IMR-90 (cell line): Measurements from ENCODE around the gene AADAC. TPM values are rescaled to one million over a fixed set of nuclear protein-coding genes. Genes with fewer than 3 reads are reported as not detected.

Experiments
- ATAC-seq: fragments of 200-7000 bp; cut with Tn5 transposase; 2 replicates; pipeline ENCODE4 v1.9.1; 2020; ENCODE audit warnings: low read depth, mild to moderate bottlenecking, moderate library complexity
- BruUV-seq: library from RNA; stranded (reverse); fragments of 400-500 nt; replicated peaks from 2 replicates; lab custom pipeline; 2021; lab: Mats Ljungman, UMichigan
- CTCF ChIA-PET: fragments of 300-600 bp; formaldehyde crosslinking; extraction: SDS; loops from one replicate; lab custom pipeline; 2021; ENCODE audit warnings: antibody characterized with exemption; lab: Yijun Ruan, JAX
- POLR2A ChIA-PET: fragments of 300-600 bp; sonication (Branson Sonifier 250); formaldehyde crosslinking; loops from one replicate; lab custom pipeline; 2022; ENCODE audit warnings: antibody characterized with exemption; ENCODE audit not compliant: unreplicated experiment; lab: Charles Lee
- DNase-seq: peaks from one replicate; pipeline ENCODE4 v3.0.0; 2013
- H2AFZ ChIP-seq: replicated peaks from 2 replicates; pipeline ENCODE3; 2013; ENCODE audit warnings: low read length, mild to moderate bottlenecking; ENCODE audit not compliant: poor library complexity
- H2AK5ac ChIP-seq: 2 replicates; pipeline ENCODE4 v1.6.1; 2013; ENCODE audit warnings: low read depth, low read length, inconsistent platforms
- H2AK9ac ChIP-seq: replicated peaks from 2 replicates; pipeline ENCODE3; 2013; ENCODE audit warnings: mild to moderate bottlenecking, low read depth, low read length, moderate library complexity; ENCODE audit not compliant: poor library complexity
- H2BK120ac ChIP-seq: 2 replicates; pipeline ENCODE4 v1.6.1; 2013; ENCODE audit warnings: low read depth, low read length, inconsistent platforms
- H2BK15ac ChIP-seq: 3 replicates; pipeline ENCODE4 v1.6.1; 2013; ENCODE audit warnings: low read depth, low read length, inconsistent platforms
- H2BK20ac ChIP-seq: 2 replicates; pipeline ENCODE4 v1.6.1; 2013; ENCODE audit warnings: low read depth, mild to moderate bottlenecking, inconsistent platforms, low read length, moderate library complexity
- H2BK5ac ChIP-seq: 2 replicates; pipeline ENCODE4 v1.6.1; 2013; ENCODE audit warnings: mild to moderate bottlenecking, low read depth, low read length, inconsistent platforms; ENCODE audit not compliant: poor library complexity, severe bottlenecking
- H3K14ac ChIP-seq: replicated peaks from 2 replicates; pipeline ENCODE4 v1.6.1; 2013; ENCODE audit warnings: low read depth, low read length, inconsistent platforms
- H3K18ac ChIP-seq: 2 replicates; pipeline ENCODE4 v1.6.1; 2013; ENCODE audit warnings: low read depth, low read length, control low read depth
- H3K23ac ChIP-seq: 2 replicates; pipeline ENCODE4 v1.6.1; 2013; ENCODE audit warnings: low read depth, low read length, inconsistent platforms
- H3K27ac ChIP-seq: 2 replicates; pipeline ENCODE4 v1.5.1; 2013; ENCODE audit warnings: mild to moderate bottlenecking, control low read depth, low read length; ENCODE audit not compliant: insufficient read depth
- H3K27me3 ChIP-seq: 2 replicates; pipeline ENCODE4 v1.6.1; 2013; ENCODE audit warnings: low read length; ENCODE audit not compliant: control insufficient read depth, insufficient read depth
- H3K36me3 ChIP-seq: 2 replicates; pipeline ENCODE4 v1.6.1; 2013; ENCODE audit warnings: low read length, mixed read lengths; ENCODE audit not compliant: control insufficient read depth, insufficient read depth
- H3K4ac ChIP-seq: 2 replicates; pipeline ENCODE4 v1.6.1; 2013; ENCODE audit warnings: low read depth, low read length, inconsistent platforms
- H3K4me1 ChIP-seq: 2 replicates; pipeline ENCODE4 v1.6.1; 2013; ENCODE audit warnings: low read length, mixed read lengths; ENCODE audit not compliant: control insufficient read depth, insufficient read depth
- H3K4me2 ChIP-seq: 2 replicates; pipeline ENCODE4 v1.6.1; 2013; ENCODE audit warnings: low read depth, mild to moderate bottlenecking, control low read depth, low read length, moderate library complexity
- H3K4me3 ChIP-seq: 2 replicates; pipeline ENCODE4 v1.5.1; 2013; ENCODE audit warnings: low read depth, mild to moderate bottlenecking, control low read depth, low read length, moderate library complexity; ENCODE audit not compliant: insufficient read depth
- H3K56ac ChIP-seq: 2 replicates; pipeline ENCODE4 v1.6.1; 2013; ENCODE audit warnings: low read length, inconsistent platforms; ENCODE audit not compliant: insufficient read depth; ENCODE audit errors: extremely low read depth
- H3K79me1 ChIP-seq, 2 experiments: 2 replicates each; pipeline ENCODE4 v1.6.1; 2013; ENCODE audit warnings: low read length in 2 of 2, inconsistent platforms in 1 of 2, low read depth in 1 of 2
- H3K9ac ChIP-seq: 2 replicates; pipeline ENCODE4 v1.6.1; 2013; ENCODE audit warnings: low read depth, low read length, control low read depth
- H3K9me1 ChIP-seq: 2 replicates; pipeline ENCODE4 v1.6.1; 2013; ENCODE audit warnings: low read length, inconsistent platforms; ENCODE audit not compliant: insufficient read depth
- H3K9me3 ChIP-seq: 2 replicates; pipeline ENCODE4 v1.6.1; 2013; ENCODE audit warnings: low read length; ENCODE audit not compliant: control insufficient read depth, insufficient read depth
- H4K20me1 ChIP-seq: 2 replicates; pipeline ENCODE4 v1.6.1; 2013; ENCODE audit warnings: low read length, inconsistent platforms; ENCODE audit not compliant: insufficient read depth
- H4K5ac ChIP-seq: 2 replicates; pipeline ENCODE4 v1.6.1; 2013; ENCODE audit warnings: mild to moderate bottlenecking, low read depth, low read length, control low read depth
- H4K8ac ChIP-seq, 2 experiments: 2 replicates each; pipeline ENCODE4 v1.6.1; 2013; ENCODE audit warnings: low read depth in 2 of 2, low read length in 2 of 2, control low read depth in 1 of 2, inconsistent platforms in 1 of 2
- H4K91ac ChIP-seq: 2 replicates; pipeline ENCODE4 v1.6.1; 2013; ENCODE audit warnings: low read depth, low read length, inconsistent platforms; ENCODE audit not compliant: insufficient read depth
- BHLHE40 ChIP-seq: fragments of 150-350 bp; IDR thresholded peaks from 2 replicates; pipeline ENCODE4 v1.6.1; 2016; ENCODE audit warnings: mild to moderate bottlenecking, low read depth, low read length
- CEBPB ChIP-seq: IDR thresholded peaks from 2 replicates; pipeline ENCODE4 v1.6.1; 2012; ENCODE audit warnings: low read depth, low read length, improper control_type of control experiment
- CHD1 ChIP-seq: IDR thresholded peaks from 2 replicates; pipeline ENCODE4 v1.6.1; 2012; ENCODE audit warnings: low read depth, low read length, improper control_type of control experiment
- FOS ChIP-seq: fragments of 150-350 bp; IDR thresholded peaks from 2 replicates; pipeline ENCODE4 v1.6.1; 2016; ENCODE audit warnings: low read depth, low read length
- MAFK ChIP-seq: IDR thresholded peaks from 2 replicates; pipeline ENCODE4 v1.6.1; 2012; ENCODE audit warnings: low read depth, low read length, improper control_type of control experiment
- MAZ ChIP-seq: IDR thresholded peaks from 2 replicates; pipeline ENCODE4 v1.6.1; 2012; ENCODE audit warnings: low read depth, mild to moderate bottlenecking, low read length, improper control_type of control experiment, moderate library complexity, borderline replicate concordance
- NFE2L2 ChIP-seq: fragments of 150-350 bp; IDR thresholded peaks from 2 replicates; pipeline ENCODE4 v1.6.1; 2016; ENCODE audit warnings: low read depth, mild to moderate bottlenecking, low read length
- POLR2A ChIP-seq: IDR thresholded peaks from 2 replicates; pipeline ENCODE4 v1.6.1; 2012; ENCODE audit warnings: mild to moderate bottlenecking, low read depth, low read length
- RAD21 ChIP-seq: IDR thresholded peaks from 2 replicates; pipeline ENCODE4 v1.6.1; 2012; ENCODE audit warnings: low read length, improper control_type of control experiment
- RCOR1 ChIP-seq: IDR thresholded peaks from 2 replicates; pipeline ENCODE4 v1.6.1; 2012; ENCODE audit warnings: mild to moderate bottlenecking, low read length, improper control_type of control experiment; ENCODE audit not compliant: insufficient replicate concordance
- RFX5 ChIP-seq: IDR thresholded peaks from 2 replicates; pipeline ENCODE4 v1.8.0; 2012; ENCODE audit warnings: low read depth, mild to moderate bottlenecking, low read length, moderate library complexity
- SMC3 ChIP-seq: fragments of 150-350 bp; IDR thresholded peaks from 2 replicates; pipeline ENCODE4 v1.6.1; 2016; ENCODE audit warnings: low read depth, mild to moderate bottlenecking, antibody characterized with exemption, low read length, moderate library complexity
- WGBS, 2 experiments: methylation state at CpG; one replicate each; pipeline versions ENCODE4 v1.1.5 to v1.1.7; 2013; ENCODE audit warnings: missing lambda C conversion rate in 2 of 2; ENCODE audit not compliant: insufficient read length in 1 of 2; ENCODE audit errors: extremely low coverage in 2 of 2; 5-methylcytosine and 5-hydroxymethylcytosine counted together
- dilution Hi-C: fragments of 300-500 bp; cut with HindIII; formaldehyde crosslinking; loops from one replicate; pipeline ENCODE4 v1.14.3; 2018; ENCODE audit warnings: low sequenced_read_pairs; ENCODE audit not compliant: unreplicated experiment
- in situ Hi-C: fragments of 300-500 bp; cut with MboI; formaldehyde crosslinking; loops from 3 replicates; pipeline ENCODE4 v1.14.3; 2019; ENCODE audit warnings: low sequenced_read_pairs, inconsistent platforms, mixed read lengths
- intact Hi-C: fragments of 100-400 bp; cut with micrococcal nuclease; formaldehyde crosslinking; loops from 2 replicates; pipeline ENCODE4 v1.10.0; 2022
- polyA plus RNA-seq, 3 experiments: library from polyadenylated mRNA; depleted of rRNA; stranded (reverse); fragments of >200 nt; gene quantifications; 2 replicates each; pipeline ENCODE4 v1.2.3, GENCODE V29; 2012; ENCODE audit warnings: low replicate concordance in 1 of 3
- total RNA-seq: library from RNA; depleted of rRNA; stranded (reverse); fragments of >200 nt; gene quantifications from 2 replicates; pipeline ENCODE4 v1.2.3, GENCODE V29; 2012
- TF ChIP-seq, protein P1 (sequence below): fragments of 150-350 bp; IDR thresholded peaks from 2 replicates; pipeline ENCODE4 v1.6.1; 2016; ENCODE audit warnings: low read depth, mild to moderate bottlenecking, low read length, moderate library complexity, borderline replicate concordance
- TF ChIP-seq, protein P2 (sequence below): conservative IDR thresholded peaks from 2 replicates; pipeline ENCODE4 v1.5.1; 2012; ENCODE audit warnings: mild to moderate bottlenecking, low read depth, low read length, improper control_type of control experiment
- TF ChIP-seq, protein P3 (sequence below): fragments of 150-350 bp; IDR thresholded peaks from 2 replicates; pipeline ENCODE4 v1.6.1; 2017; ENCODE audit warnings: mild to moderate bottlenecking, antibody characterized with exemption, low read length, low read depth

The AADAC gene
- total and polyA plus RNA-seq, 2 of the 4 experiments (the other 2 are of a cell fraction) = not detected

- ChIA-PET CTCF (interaction anchor here (0.7 kb wide), 2 partner anchors 49 to 566 kb away, joined by 3 read pairs; no protein-coding TSS in a partner anchor), POLR2A (no interaction called here)
- Histone ChIP-seq H4K20me1 (no peaks in the 10 kb centered on the region), H3K9me1 (no peaks in the 10 kb centered on the region), H2AFZ (no peak overlapping the region), H3K79me1 (no peaks in the 10 kb centered on the region), H2AK9ac (no peak overlapping the region), H4K91ac (no peak overlapping the region), H3K18ac (no peak overlapping the region), H2BK15ac (no peak overlapping the region), H2BK20ac (no peak overlapping the region), H4K5ac (no peak overlapping the region), H2AK5ac (no peak overlapping the region), H3K4me2 (no peak overlapping the region), H3K56ac (no peak overlapping the region), H3K23ac (no peak overlapping the region), H2BK5ac (no peak overlapping the region), H3K9ac (no peak overlapping the region), H3K27me3 (no peaks in the 10 kb centered on the region), H3K4me3 (no peak overlapping the region), H3K36me3 (no peaks in the 10 kb centered on the region), H3K14ac (no peak overlapping the region), H3K9me3 (no peaks in the 10 kb centered on the region), H3K4ac (no peak overlapping the region), H3K4me1 (no peaks in the 10 kb centered on the region), H3K27ac (no peak overlapping the region), H4K8ac (no peak overlapping the region), H2BK120ac (no peak overlapping the region)
- in situ Hi-C loops = no loop called here
- dilution Hi-C loops = no loop called here
- 100% methylated on average over 1 of the region's 4 CpGs; no CpG with 5 or more reads in 1 of the 2 experiments for WGBS, 2 experiments
- TF ChIP-seq, protein P1, sequence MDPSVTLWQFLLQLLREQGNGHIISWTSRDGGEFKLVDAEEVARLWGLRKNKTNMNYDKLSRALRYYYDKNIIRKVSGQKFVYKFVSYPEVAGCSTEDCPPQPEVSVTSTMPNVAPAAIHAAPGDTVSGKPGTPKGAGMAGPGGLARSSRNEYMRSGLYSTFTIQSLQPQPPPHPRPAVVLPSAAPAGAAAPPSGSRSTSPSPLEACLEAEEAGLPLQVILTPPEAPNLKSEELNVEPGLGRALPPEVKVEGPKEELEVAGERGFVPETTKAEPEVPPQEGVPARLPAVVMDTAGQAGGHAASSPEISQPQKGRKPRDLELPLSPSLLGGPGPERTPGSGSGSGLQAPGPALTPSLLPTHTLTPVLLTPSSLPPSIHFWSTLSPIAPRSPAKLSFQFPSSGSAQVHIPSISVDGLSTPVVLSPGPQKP = no peak
- TF ChIP-seq BHLHE40 = no peak
- TF ChIP-seq SMC3 = no peak
- no peak for TF ChIP-seq NFE2L2
- no peak for TF ChIP-seq CEBPB
- TF ChIP-seq FOS = no peak
- no peak for TF ChIP-seq RAD21
- TF ChIP-seq, protein P2, sequence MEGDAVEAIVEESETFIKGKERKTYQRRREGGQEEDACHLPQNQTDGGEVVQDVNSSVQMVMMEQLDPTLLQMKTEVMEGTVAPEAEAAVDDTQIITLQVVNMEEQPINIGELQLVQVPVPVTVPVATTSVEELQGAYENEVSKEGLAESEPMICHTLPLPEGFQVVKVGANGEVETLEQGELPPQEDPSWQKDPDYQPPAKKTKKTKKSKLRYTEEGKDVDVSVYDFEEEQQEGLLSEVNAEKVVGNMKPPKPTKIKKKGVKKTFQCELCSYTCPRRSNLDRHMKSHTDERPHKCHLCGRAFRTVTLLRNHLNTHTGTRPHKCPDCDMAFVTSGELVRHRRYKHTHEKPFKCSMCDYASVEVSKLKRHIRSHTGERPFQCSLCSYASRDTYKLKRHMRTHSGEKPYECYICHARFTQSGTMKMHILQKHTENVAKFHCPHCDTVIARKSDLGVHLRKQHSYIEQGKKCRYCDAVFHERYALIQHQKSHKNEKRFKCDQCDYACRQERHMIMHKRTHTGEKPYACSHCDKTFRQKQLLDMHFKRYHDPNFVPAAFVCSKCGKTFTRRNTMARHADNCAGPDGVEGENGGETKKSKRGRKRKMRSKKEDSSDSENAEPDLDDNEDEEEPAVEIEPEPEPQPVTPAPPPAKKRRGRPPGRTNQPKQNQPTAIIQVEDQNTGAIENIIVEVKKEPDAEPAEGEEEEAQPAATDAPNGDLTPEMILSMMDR = no peak
- no peak for TF ChIP-seq CHD1
- TF ChIP-seq RFX5 = no peak
- no peak for TF ChIP-seq MAFK
- no peak for TF ChIP-seq POLR2A
- TF ChIP-seq, protein P3, sequence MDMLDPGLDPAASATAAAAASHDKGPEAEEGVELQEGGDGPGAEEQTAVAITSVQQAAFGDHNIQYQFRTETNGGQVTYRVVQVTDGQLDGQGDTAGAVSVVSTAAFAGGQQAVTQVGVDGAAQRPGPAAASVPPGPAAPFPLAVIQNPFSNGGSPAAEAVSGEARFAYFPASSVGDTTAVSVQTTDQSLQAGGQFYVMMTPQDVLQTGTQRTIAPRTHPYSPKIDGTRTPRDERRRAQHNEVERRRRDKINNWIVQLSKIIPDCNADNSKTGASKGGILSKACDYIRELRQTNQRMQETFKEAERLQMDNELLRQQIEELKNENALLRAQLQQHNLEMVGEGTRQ = no peak
- no peak for TF ChIP-seq RCOR1
- TF ChIP-seq MAZ = no peak
- BruUV-seq = no TSS peak
- DNase-seq = no peak
- intact Hi-C loops = no loop called here
- no peak for ATAC-seq
These were observed 41.0 kb upstream of the AADAC start for GRCh38 chr3:151772825-151773480.
